SU-DHL-6 (cell line): ENCODE data around the gene TEX38.

Experiments
- CTCF ChIP-seq: fragments of 200-600 bp; sonication (generic); IDR thresholded peaks from one replicate; pipeline ENCODE4 v1.5.1; 2017; ENCODE audit warnings: antibody characterized with exemption, mild to moderate bottlenecking, low read length, moderate library complexity; ENCODE audit not compliant: insufficient read depth, poor library complexity, severe bottlenecking
- EZH2phosphoT487 ChIP-seq: fragments of 200-600 bp; sonication (generic), shearing (Covaris generic); conservative IDR thresholded peaks from 2 replicates; pipeline ENCODE4 v1.6.1; 2018; ENCODE audit warnings: mild to moderate bottlenecking, antibody characterized with exemption, low read length, moderate library complexity, mixed read lengths

- TF ChIP-seq CTCF (no peak), EZH2phosphoT487 (no peak)
These were observed 13.9 kb upstream of the TEX38 start for GRCh38 chr1:46657775-46658174.
